Measurements from ENCODE around the gene YES1. TPM values are rescaled to one million over a fixed set of nuclear protein-coding genes. Genes with fewer than 3 reads are reported as not detected.

The YES1 gene
- total RNA-seq, 1 experiment from 2014 or later, result 81.7 TPM

GRCh38 chr18:814300-815084 is 2.5 kb upstream of the YES1 start:
- H3K27ac Mint-ChIP-seq (ENCODE audit: low read depth, unreplicated experiment), result no peak overlapping the region

GRCh38 chr18:813172-814071 is 1.4 kb upstream of the YES1 start:
- Mint-ChIP-seq H3K4me1 (ENCODE audit: insufficient read depth, unreplicated experiment) (peaks cover 17% of the 10 kb centered on the region), H3K27me3 (ENCODE audit: insufficient read depth, unreplicated experiment) (no peaks in the 10 kb centered on the region), H3K9me3 (ENCODE audit: unreplicated experiment) (no peaks in the 10 kb centered on the region), H3K36me3 (ENCODE audit: insufficient read depth, unreplicated experiment) (peaks cover 6% of the 10 kb centered on the region), H3K27ac (ENCODE audit: low read depth, unreplicated experiment) (peak overlapping the region; percentile 99), H3K4me3 (ENCODE audit: unreplicated experiment) (peak overlapping the region; percentile 95)
- CTCF ChIA-PET, result interaction anchor here (0.5 to 7.8 kb wide), 12 partner anchors 7 to 188 kb away, joined by 3 to 54 read pairs (median 3); no protein-coding TSS in a partner anchor
- TF ChIP-seq CTCF (IDR thresholded peaks at IDR 0.05; ENCODE audit: unreplicated experiment), result no peak
- no TSS peak for BruUV-seq (replicated peaks)
- intact Hi-C loops (cut with micrococcal nuclease), result loop anchor here (5.0 kb wide), 1 partner anchor 71 kb away; no protein-coding TSS in a partner anchor
- POLR2A ChIA-PET, result interaction anchor here (0.6 to 3.9 kb wide), 16 partner anchors 10 to 1760 kb away, joined by 3 to 27 read pairs (median 3); partner anchors contain the start of gene TYMS
- DNase-seq (ENCODE audit: unreplicated experiment), result no peak

More at GRCh38 chr18:814300-815084, 2.5 kb upstream of the YES1 start:
- Mint-ChIP-seq H3K9me3 (ENCODE audit: unreplicated experiment) (no peaks in the 10 kb centered on the region), H3K36me3 (ENCODE audit: insufficient read depth, unreplicated experiment) (peaks cover under 1% of the 10 kb centered on the region), H3K4me3 (ENCODE audit: unreplicated experiment) (no peak overlapping the region), H3K27me3 (ENCODE audit: insufficient read depth, unreplicated experiment) (no peaks in the 10 kb centered on the region), H3K4me1 (ENCODE audit: insufficient read depth, unreplicated experiment) (peaks cover 17% of the 10 kb centered on the region)
- no peak for DNase-seq (ENCODE audit: unreplicated experiment)
- BruUV-seq (replicated peaks), result no TSS peak
- TF ChIP-seq CTCF (IDR thresholded peaks at IDR 0.05; ENCODE audit: unreplicated experiment), result no peak
- ChIA-PET POLR2A (interaction anchor here (0.6 to 1.3 kb wide), 4 partner anchors 10 to 116 kb away, joined by 3 to 5 read pairs (median 3); no protein-coding TSS in a partner anchor), CTCF (interaction anchor here (0.7 to 7.8 kb wide), 8 partner anchors 11 to 190 kb away, joined by 3 to 54 read pairs (median 4); no protein-coding TSS in a partner anchor)
- intact Hi-C loops (cut with micrococcal nuclease), result loop anchor here (5.0 kb wide), 1 partner anchor 72 kb away; no protein-coding TSS in a partner anchor

- no peaks in the 10 kb centered on the region for H3K9me3 Mint-ChIP-seq (ENCODE audit: unreplicated experiment)
- POLR2A ChIA-PET, result interaction anchor here (0.6 to 3.9 kb wide), 15 partner anchors 9 to 1760 kb away, joined by 3 to 27 read pairs (median 4); partner anchors contain the start of gene TYMS
- H3K36me3 Mint-ChIP-seq (ENCODE audit: insufficient read depth, unreplicated experiment), result peaks cover 6% of the 10 kb centered on the region
- peak overlapping the region; percentile 95 for H3K4me3 Mint-ChIP-seq (ENCODE audit: unreplicated experiment)
- intact Hi-C loops (cut with micrococcal nuclease), result loop anchor here (5.0 kb wide), 1 partner anchor 70 kb away; no protein-coding TSS in a partner anchor
- DNase-seq (ENCODE audit: unreplicated experiment), result peak; percentile 87
- TF ChIP-seq CTCF (IDR thresholded peaks at IDR 0.05; ENCODE audit: unreplicated experiment), result no peak
- no peaks in the 10 kb centered on the region for H3K27me3 Mint-ChIP-seq (ENCODE audit: insufficient read depth, unreplicated experiment)
- BruUV-seq (replicated peaks), result TSS peak; percentile 77
- CTCF ChIA-PET, result interaction anchor here (0.5 to 7.8 kb wide), 9 partner anchors 8 to 600 kb away, joined by 3 to 54 read pairs (median 3); no protein-coding TSS in a partner anchor
- H3K27ac Mint-ChIP-seq (ENCODE audit: low read depth, unreplicated experiment), result peak overlapping the region; percentile 99
- H3K4me1 Mint-ChIP-seq (ENCODE audit: insufficient read depth, unreplicated experiment), result peaks cover 26% of the 10 kb centered on the region
Measured at GRCh38 chr18:812376-813171, 532 bp upstream of the YES1 start.
